Thyroid gland (tissue), 4 donors: ENCODE results near the gene EPC1.

Source experiments
- POLR2A ChIP-seq, 2 donors: fragments of 450-650 bp; IDR thresholded peaks; one replicate each; pipeline ENCODE4 v1.6.1; 2017; ENCODE audit warnings: antibody characterized with exemption in 2 of 2, mild to moderate bottlenecking in 2 of 2, moderate library complexity in 1 of 2
- TF ChIP-seq, protein P1 (sequence below), 6 experiments: fragments of 200-600 bp in 3 of 6; fragments of 450-650 bp in 3 of 6; sonication (generic) in 3 of 6; IDR thresholded peaks; one replicate each; pipeline ENCODE4 v1.5.1; 2016 to 2019; ENCODE audit warnings: antibody characterized with exemption in 6 of 6, mild to moderate bottlenecking in 2 of 6, inconsistent platforms in 1 of 6, moderate library complexity in 1 of 6

DNA sequence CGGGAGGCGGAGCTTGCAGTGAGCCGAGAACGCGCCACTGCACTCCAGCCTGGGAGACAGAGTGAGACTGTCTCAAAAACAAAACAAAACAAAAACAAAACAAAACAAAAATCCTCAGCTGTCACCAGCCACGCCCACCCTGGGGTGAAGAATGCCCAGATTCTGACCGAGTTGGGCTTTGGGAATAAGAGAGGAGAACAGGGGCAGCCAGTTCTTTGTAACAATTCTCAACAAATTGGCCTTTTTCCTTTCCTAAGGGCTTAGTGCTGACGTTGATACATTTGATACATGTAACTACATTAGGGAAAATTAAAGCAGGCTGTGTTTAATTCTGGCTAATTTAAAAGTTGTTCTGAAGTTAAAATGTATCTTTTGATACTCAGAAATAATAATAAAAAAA lies 121.0 kb downstream of the EPC1 start:
- TF ChIP-seq POLR2A (IDR thresholded peaks at IDR 0.05) = no peak
- TF ChIP-seq, protein P1, sequence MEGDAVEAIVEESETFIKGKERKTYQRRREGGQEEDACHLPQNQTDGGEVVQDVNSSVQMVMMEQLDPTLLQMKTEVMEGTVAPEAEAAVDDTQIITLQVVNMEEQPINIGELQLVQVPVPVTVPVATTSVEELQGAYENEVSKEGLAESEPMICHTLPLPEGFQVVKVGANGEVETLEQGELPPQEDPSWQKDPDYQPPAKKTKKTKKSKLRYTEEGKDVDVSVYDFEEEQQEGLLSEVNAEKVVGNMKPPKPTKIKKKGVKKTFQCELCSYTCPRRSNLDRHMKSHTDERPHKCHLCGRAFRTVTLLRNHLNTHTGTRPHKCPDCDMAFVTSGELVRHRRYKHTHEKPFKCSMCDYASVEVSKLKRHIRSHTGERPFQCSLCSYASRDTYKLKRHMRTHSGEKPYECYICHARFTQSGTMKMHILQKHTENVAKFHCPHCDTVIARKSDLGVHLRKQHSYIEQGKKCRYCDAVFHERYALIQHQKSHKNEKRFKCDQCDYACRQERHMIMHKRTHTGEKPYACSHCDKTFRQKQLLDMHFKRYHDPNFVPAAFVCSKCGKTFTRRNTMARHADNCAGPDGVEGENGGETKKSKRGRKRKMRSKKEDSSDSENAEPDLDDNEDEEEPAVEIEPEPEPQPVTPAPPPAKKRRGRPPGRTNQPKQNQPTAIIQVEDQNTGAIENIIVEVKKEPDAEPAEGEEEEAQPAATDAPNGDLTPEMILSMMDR (IDR thresholded peaks at IDR 0.05) = no peak
